ENCODE data around the gene PACSIN3.

GRCh38 chr11:47163898-47164297 lies 22.3 kb downstream of the PACSIN3 start:
- no peak for TF ChIP-seq CTCF (IDR thresholded peaks at IDR 0.05)
- TF ChIP-seq POLR2A (IDR thresholded peaks at IDR 0.05) = no peak

Measured in right lobe of liver (tissue), 4 donors.